ES-I3 (cell line): ENCODE measurements around the gene CACNA1H.

Source experiments
- H3K36me3 ChIP-seq: 2 replicates; pipeline ENCODE4 v1.6.1; 2013; ENCODE audit warnings: mild to moderate bottlenecking, low read length, control low read depth, moderate library complexity; ENCODE audit not compliant: insufficient read depth
- H3K4me1 ChIP-seq: 2 replicates; pipeline ENCODE4 v1.6.1; 2013; ENCODE audit warnings: mild to moderate bottlenecking, control low read depth, low read length; ENCODE audit not compliant: insufficient read depth
- H3K9ac ChIP-seq: 2 replicates; pipeline ENCODE4 v1.6.1; 2013; ENCODE audit warnings: low read depth, mild to moderate bottlenecking, low read length, moderate library complexity
- H3K9me3 ChIP-seq: 2 replicates; pipeline ENCODE4 v1.6.1; 2013; ENCODE audit warnings: mild to moderate bottlenecking, low read length, moderate library complexity; ENCODE audit not compliant: control insufficient read depth, insufficient read depth

Gene CACNA1H

DNA sequence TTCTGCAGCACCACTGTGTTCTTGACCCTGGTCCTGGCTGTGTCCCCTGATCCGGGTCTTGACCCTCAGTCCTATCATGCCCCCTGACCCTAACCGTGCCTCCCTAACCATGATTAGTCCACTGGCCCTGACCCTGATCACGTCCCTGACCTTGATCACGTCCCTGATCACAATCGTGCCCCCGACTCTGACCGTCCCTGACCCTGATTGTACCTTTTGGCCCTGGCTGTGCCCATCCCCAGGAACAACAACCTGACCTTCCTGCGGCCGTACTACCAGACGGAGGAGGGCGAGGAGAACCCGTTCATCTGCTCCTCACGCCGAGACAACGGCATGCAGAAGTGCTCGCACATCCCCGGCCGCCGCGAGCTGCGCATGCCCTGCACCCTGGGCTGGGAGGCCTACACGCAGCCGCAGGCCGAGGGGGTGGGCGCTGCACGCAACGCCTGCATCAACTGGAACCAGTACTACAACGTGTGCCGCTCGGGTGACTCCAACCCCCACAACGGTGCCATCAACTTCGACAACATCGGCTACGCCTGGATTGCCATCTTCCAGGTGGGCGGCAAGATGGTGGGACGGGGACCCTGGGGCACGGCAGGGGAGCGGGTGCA is 47.2 kb downstream of the CACNA1H start:
- Histone ChIP-seq H3K36me3 (no peaks in the 10 kb centered on the region), H3K9ac (no peak overlapping the region), H3K9me3 (no peaks in the 10 kb centered on the region), H3K4me1 (no peaks in the 10 kb centered on the region)

DNA sequence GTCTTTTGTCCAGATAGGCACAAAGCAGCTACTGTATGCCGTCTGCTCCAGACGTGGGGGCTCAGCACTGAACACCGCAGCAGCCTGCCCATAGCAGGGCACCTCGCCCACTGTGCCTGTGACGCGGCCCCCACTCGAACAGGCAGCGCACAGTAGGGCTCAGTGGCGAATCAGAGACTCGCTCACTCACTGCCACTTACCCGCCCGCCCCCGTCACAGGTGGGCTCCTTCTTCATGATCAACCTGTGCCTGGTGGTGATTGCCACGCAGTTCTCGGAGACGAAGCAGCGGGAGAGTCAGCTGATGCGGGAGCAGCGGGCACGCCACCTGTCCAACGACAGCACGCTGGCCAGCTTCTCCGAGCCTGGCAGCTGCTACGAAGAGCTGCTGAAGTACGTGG is 48.5 kb downstream of the CACNA1H start:
- H3K4me1 ChIP-seq, result no peaks in the 10 kb centered on the region
- no peaks in the 10 kb centered on the region for H3K36me3 ChIP-seq
- H3K9ac ChIP-seq, result no peak overlapping the region
- no peaks in the 10 kb centered on the region for H3K9me3 ChIP-seq

DNA sequence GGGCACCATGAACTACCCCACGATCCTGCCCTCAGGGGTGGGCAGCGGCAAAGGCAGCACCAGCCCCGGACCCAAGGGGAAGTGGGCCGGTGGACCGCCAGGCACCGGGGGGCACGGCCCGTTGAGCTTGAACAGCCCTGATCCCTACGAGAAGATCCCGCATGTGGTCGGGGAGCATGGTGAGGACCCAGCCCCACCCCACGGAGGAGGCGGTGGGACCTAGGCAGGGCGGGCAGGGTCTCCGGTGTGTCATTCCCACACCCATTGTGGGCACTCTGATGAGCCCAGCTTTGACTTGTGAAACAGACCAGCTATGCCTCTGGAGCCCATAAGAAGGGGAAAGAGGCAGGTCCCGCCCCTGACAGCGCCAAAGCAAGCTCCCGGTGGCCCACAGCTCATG is 49.4 kb downstream of the CACNA1H start:
- Histone ChIP-seq H3K4me1 (no peaks in the 10 kb centered on the region), H3K9me3 (no peaks in the 10 kb centered on the region), H3K9ac (no peak overlapping the region), H3K36me3 (no peaks in the 10 kb centered on the region)

DNA sequence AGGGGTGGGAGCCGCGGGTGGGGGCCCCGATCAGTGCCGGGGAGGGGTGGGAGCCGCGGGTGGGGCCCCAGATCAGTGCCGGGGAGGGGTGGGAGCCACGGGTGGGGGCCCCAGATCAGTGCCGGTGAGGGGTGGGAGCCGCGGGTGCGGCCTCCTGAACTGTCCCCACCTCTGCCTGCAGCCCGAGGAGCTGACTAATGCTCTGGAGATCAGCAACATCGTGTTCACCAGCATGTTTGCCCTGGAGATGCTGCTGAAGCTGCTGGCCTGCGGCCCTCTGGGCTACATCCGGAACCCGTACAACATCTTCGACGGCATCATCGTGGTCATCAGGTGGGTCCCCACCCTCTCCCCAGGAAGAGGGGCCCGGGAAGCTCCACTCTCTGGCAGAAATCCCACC is 52.0 kb downstream of the CACNA1H start:
- H3K9ac ChIP-seq, result no peak overlapping the region
- no peaks in the 10 kb centered on the region for H3K9me3 ChIP-seq
- H3K36me3 ChIP-seq, result no peaks in the 10 kb centered on the region; the same call in 1 of the 2 replicates
- no peaks in the 10 kb centered on the region for H3K4me1 ChIP-seq

DNA sequence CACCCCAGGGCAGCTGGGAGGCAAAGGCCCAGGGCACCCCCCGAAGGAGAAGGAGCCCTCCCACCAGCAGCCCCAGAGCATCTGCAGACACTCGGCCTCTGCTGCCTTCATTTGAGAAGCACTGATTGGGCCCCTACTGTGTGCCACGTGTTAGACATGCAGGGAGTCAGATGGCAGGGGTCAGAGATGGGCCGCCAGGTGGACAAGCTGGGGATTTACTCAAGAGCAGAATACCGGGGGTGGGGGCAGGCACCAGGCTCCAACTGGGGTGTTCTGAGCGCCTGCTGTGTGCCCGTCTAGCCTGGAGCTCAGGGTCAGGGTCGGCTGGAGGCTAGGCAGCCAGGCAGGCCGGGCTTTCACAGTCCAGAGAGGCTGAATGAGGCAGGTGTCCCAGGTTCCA is 53.4 kb downstream of the CACNA1H start:
- Histone ChIP-seq H3K9ac (no peak overlapping the region), H3K4me1 (no peaks in the 10 kb centered on the region), H3K36me3 (no peaks in the 10 kb centered on the region; the same call in 1 of the 2 replicates), H3K9me3 (no peaks in the 10 kb centered on the region)

DNA sequence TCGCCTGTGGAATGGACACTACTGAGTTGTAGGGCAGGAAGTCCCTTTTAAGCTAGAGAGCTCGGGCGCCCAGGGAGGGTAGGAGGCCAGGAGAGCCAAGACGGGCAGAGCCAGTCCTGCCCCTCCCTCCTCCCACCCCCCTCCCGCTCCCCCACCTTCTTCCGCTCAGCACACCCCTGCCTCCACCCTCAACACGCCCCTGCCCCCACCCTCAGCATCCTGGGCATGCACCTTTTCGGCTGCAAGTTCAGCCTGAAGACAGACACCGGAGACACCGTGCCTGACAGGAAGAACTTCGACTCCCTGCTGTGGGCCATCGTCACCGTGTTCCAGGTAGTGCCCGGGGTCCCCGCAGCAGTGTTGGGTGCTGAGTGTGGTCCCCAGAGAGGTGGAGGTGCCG is 53.9 kb downstream of the CACNA1H start:
- Histone ChIP-seq H3K36me3 (no peaks in the 10 kb centered on the region; the same call in 1 of the 2 replicates), H3K9me3 (no peaks in the 10 kb centered on the region), H3K4me1 (no peaks in the 10 kb centered on the region), H3K9ac (no peak overlapping the region)

DNA sequence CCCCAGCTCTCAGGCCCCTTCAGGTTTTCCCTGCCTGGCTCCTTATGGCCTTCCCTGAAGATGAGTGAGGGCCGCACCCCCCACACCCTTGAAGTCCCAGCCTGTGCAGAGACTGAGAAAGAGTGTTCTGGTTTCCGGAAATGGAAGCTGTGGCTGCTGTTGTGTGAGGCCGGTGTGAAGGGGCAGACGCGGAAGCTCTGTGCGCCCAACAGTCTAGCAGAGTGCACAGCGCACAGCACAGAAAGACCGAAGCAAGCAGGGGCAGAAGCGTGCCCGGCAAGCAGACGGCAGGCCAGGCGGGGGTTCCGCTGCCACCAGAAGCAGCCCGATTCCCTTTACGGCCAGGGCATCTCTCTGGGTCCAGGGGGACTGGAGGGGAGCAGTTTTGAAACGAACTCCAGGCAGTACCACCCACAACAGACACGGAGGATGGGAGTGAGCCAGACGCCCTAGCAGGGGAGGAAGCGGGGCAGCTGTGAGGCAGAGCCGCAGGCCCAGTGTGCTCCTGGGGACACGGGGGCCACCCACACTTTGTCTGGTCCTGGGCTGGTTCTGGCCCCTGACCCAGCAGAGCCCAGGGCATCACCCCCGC is 55.4 kb downstream of the CACNA1H start:
- Histone ChIP-seq H3K4me1 (no peaks in the 10 kb centered on the region), H3K9ac (no peak overlapping the region), H3K9me3 (no peaks in the 10 kb centered on the region), H3K36me3 (no peaks in the 10 kb centered on the region; the same call in 1 of the 2 replicates)

DNA sequence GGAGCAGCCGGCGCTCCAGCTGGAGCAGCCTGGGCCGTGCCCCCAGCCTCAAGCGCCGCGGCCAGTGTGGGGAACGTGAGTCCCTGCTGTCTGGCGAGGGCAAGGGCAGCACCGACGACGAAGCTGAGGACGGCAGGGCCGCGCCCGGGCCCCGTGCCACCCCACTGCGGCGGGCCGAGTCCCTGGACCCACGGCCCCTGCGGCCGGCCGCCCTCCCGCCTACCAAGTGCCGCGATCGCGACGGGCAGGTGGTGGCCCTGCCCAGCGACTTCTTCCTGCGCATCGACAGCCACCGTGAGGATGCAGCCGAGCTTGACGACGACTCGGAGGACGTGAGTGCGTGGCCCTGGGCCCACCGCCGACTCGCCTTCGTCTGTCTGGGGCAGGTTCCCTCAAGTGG is 56.2 kb downstream of the CACNA1H start:
- no peak overlapping the region for H3K9ac ChIP-seq
- no peaks in the 10 kb centered on the region; the same call in 1 of the 2 replicates for H3K36me3 ChIP-seq
- no peaks in the 10 kb centered on the region for H3K4me1 ChIP-seq
- no peaks in the 10 kb centered on the region for H3K9me3 ChIP-seq

DNA sequence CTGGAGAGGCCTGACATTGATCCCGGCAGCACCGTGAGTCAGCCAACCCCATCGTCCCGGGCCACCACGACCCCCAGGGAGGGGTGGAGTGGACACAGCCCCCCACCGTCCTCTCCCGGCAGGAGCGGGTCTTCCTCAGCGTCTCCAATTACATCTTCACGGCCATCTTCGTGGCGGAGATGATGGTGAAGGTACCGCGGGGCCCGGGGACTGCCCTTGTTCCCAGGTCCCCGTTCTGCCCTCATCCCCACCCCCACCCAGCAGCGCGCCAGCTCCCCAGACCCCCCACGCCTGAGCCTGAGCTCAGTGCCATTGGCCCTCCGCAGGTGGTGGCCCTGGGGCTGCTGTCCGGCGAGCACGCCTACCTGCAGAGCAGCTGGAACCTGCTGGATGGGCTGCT is 57.6 kb downstream of the CACNA1H start:
- H3K4me1 ChIP-seq, result no peaks in the 10 kb centered on the region
- no peaks in the 10 kb centered on the region; the same call in 1 of the 2 replicates for H3K36me3 ChIP-seq
- no peak overlapping the region for H3K9ac ChIP-seq
- no peaks in the 10 kb centered on the region for H3K9me3 ChIP-seq

DNA sequence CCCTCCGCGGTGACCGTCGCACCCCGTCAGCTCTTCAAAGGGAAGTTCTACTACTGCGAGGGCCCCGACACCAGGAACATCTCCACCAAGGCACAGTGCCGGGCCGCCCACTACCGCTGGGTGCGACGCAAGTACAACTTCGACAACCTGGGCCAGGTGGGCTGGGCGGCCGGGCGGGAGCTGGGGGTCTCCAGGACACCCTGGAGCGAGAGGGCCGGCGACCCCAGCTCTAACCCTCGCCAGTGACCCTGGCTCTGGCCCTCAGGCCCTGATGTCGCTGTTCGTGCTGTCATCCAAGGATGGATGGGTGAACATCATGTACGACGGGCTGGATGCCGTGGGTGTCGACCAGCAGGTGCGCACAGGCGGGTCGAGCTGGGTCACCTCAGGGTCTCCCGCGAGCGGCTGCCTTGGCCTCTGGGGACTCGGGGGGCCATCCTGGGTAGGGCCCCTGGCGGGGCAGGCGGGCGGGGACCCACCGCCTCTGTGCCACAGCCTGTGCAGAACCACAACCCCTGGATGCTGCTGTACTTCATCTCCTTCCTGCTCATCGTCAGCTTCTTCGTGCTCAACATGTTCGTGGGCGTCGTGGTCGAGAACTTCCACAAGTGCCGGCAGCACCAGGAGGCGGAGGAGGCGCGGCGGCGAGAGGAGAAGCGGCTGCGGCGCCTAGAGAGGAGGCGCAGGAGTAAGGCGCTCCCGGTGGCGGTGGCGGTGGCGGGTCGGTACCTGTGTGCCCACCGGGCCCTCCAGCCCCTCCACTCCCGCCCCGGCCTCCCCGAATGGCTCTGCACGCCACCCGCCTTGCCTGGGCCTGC is 58.8 kb downstream of the CACNA1H start:
- Histone ChIP-seq H3K9me3 (no peaks in the 10 kb centered on the region), H3K36me3 (no peaks in the 10 kb centered on the region; the same call in 1 of the 2 replicates), H3K4me1 (no peaks in the 10 kb centered on the region), H3K9ac (no peak overlapping the region)

DNA sequence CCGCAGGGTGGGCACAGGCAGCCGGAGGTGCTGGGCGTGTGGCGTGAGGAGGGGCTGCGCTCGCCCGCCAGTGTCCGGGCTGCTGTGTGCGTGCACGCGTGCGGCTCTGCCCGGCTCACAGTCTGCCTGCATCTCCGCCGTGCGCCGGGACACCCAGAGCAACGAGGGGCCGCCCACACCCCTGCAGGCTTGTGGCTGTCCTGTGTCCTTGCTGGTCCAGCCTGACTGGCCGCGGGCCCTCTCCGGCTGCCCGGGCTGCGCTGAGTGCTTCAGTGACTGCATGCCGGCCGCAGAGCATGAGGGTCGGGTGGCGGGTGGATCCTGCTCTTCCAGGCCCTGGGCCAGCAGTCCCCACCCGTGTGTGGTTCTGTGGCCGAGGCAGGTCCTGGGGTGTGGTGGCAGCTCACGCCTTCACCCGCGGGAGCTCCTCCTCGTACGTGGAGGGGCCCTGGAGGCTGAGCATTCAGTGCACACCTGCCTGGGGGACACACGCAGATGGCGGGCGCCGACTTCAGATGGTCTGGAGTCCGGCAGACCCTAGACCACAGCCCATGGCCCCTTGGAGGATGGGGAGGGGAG is 59.8 kb downstream of the CACNA1H start:
- Histone ChIP-seq H3K4me1 (no peaks in the 10 kb centered on the region), H3K9ac (no peak overlapping the region), H3K9me3 (no peaks in the 10 kb centered on the region), H3K36me3 (no peaks in the 10 kb centered on the region; the same call in 1 of the 2 replicates)

DNA sequence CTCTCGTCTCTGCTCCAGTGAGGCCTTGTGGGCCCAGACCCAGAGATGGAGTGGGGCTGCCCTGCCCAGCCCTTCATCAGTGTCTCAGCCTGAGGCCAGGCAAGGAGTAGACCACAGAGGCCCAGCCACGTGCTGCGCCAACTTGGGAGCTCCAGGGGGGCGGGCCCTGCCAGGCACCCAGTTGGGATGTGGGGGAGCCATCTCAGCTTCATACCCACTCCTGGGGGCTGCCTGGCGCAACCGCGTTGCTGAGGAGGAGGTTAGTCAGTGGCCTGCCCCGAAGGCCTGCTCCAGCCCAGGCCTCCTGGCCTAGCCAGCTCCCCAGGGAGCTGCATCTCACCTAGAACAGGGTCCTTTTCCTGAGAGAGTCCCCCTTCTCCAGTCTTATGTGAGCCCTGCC is 60.3 kb downstream of the CACNA1H start:
- Histone ChIP-seq H3K4me1 (no peaks in the 10 kb centered on the region), H3K9ac (no peak overlapping the region), H3K9me3 (no peaks in the 10 kb centered on the region), H3K36me3 (no peaks in the 10 kb centered on the region; the same call in 1 of the 2 replicates)

DNA sequence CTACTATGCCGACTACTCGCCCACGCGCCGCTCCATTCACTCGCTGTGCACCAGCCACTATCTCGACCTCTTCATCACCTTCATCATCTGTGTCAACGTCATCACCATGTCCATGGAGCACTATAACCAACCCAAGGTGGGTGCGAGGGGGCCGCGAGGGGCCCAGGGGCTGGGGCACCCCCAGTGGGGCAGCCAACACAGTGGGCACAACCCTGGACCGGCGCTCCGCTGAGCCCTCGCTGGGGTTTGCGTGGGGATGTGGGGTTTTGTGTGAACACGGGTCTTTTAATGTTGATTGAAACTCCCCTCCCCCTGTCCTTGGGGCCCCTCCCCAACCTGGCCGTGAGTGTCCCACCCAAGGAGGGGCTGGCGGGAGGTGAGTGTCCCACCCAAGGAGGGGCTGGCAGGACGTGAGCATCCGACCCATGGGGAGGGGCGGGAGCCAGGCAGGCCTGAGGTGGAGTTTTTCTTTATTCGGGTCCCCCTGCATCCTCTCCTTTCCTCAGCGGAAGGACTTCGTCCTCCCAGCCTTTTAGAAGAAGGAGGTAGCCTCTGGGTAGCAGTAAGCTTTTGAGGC is 61.0 kb downstream of the CACNA1H start:
- Histone ChIP-seq H3K9me3 (no peaks in the 10 kb centered on the region), H3K4me1 (no peaks in the 10 kb centered on the region), H3K36me3 (no peaks in the 10 kb centered on the region; the same call in 1 of the 2 replicates), H3K9ac (no peak overlapping the region)

DNA sequence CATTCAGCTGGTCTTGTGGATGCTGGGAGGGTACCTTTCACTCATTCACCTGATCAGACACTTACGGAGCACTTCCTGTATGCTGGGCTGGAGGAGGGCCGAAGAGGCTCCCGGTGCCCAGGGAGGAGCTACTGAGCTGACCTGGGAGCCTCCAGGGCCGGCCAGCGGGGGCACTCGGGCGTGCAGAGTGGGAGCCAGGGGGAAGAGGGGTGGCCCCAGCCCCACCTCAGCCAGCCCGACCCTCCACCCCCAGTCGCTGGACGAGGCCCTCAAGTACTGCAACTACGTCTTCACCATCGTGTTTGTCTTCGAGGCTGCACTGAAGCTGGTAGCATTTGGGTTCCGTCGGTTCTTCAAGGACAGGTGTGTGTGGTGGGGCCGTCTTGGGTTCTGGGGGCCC is 61.8 kb downstream of the CACNA1H start:
- H3K4me1 ChIP-seq, result no peaks in the 10 kb centered on the region
- H3K9me3 ChIP-seq, result no peaks in the 10 kb centered on the region
- H3K36me3 ChIP-seq, result no peaks in the 10 kb centered on the region; the same call in 1 of the 2 replicates
- H3K9ac ChIP-seq, result no peak overlapping the region
